GM23338 (cell line): ENCODE measurements around the gene PSMD5.

Experiments
- EZH2phosphoT487 ChIP-seq: fragments of 200-600 bp; sonication (generic); IDR thresholded peaks from one replicate; pipeline ENCODE4 v1.8.1; 2018; ENCODE audit warnings: antibody characterized with exemption; ENCODE audit not compliant: unreplicated experiment
- JUNB ChIP-seq: IDR thresholded peaks from one replicate; pipeline ENCODE4 v1.6.1; 2016; ENCODE audit warnings: antibody characterized with exemption; ENCODE audit not compliant: unreplicated experiment
- TF ChIP-seq, protein P1 (sequence below), 2 experiments: fragments of 200-600 bp in 1 of 2; sonication (generic) in 1 of 2; conservative IDR thresholded peaks; 2 replicates each; pipeline versions ENCODE4 v1.5.1 to v1.6.1; 2016 to 2017; ENCODE audit warnings: antibody characterized with exemption in 2 of 2, low read depth in 2 of 2, mild to moderate bottlenecking in 2 of 2, moderate library complexity in 1 of 2
- TF ChIP-seq, protein P2 (sequence below): IDR thresholded peaks from one replicate; pipeline ENCODE4 v1.6.1; 2018; ENCODE audit warnings: antibody characterized with exemption; ENCODE audit not compliant: unreplicated experiment

DNA sequence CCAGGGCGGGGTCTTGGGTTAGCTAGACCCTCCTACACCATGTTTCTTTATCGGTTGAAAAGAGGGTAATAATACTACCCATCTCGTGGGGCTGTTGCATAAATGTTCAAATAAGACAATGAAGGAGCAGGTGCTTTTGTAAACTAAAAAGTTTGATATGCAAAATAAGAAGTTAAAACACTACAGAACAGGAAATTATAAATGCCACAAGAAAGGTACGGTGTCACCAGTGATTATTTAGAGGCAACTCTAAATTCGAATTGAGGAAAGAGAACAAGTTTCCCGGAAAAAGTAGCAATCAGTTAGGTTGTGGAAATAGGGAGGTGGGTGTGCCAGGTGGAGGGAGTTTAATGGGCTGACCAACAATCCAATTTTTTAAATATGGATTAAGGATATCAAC lies 36.7 kb upstream of the PSMD5 start:
- TF ChIP-seq, protein P1, sequence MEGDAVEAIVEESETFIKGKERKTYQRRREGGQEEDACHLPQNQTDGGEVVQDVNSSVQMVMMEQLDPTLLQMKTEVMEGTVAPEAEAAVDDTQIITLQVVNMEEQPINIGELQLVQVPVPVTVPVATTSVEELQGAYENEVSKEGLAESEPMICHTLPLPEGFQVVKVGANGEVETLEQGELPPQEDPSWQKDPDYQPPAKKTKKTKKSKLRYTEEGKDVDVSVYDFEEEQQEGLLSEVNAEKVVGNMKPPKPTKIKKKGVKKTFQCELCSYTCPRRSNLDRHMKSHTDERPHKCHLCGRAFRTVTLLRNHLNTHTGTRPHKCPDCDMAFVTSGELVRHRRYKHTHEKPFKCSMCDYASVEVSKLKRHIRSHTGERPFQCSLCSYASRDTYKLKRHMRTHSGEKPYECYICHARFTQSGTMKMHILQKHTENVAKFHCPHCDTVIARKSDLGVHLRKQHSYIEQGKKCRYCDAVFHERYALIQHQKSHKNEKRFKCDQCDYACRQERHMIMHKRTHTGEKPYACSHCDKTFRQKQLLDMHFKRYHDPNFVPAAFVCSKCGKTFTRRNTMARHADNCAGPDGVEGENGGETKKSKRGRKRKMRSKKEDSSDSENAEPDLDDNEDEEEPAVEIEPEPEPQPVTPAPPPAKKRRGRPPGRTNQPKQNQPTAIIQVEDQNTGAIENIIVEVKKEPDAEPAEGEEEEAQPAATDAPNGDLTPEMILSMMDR (conservative IDR thresholded peaks at IDR 0.05; ENCODE audit: low read depth in 2 of 2) = no peak
- TF ChIP-seq JUNB = no peak
- TF ChIP-seq, protein P2, sequence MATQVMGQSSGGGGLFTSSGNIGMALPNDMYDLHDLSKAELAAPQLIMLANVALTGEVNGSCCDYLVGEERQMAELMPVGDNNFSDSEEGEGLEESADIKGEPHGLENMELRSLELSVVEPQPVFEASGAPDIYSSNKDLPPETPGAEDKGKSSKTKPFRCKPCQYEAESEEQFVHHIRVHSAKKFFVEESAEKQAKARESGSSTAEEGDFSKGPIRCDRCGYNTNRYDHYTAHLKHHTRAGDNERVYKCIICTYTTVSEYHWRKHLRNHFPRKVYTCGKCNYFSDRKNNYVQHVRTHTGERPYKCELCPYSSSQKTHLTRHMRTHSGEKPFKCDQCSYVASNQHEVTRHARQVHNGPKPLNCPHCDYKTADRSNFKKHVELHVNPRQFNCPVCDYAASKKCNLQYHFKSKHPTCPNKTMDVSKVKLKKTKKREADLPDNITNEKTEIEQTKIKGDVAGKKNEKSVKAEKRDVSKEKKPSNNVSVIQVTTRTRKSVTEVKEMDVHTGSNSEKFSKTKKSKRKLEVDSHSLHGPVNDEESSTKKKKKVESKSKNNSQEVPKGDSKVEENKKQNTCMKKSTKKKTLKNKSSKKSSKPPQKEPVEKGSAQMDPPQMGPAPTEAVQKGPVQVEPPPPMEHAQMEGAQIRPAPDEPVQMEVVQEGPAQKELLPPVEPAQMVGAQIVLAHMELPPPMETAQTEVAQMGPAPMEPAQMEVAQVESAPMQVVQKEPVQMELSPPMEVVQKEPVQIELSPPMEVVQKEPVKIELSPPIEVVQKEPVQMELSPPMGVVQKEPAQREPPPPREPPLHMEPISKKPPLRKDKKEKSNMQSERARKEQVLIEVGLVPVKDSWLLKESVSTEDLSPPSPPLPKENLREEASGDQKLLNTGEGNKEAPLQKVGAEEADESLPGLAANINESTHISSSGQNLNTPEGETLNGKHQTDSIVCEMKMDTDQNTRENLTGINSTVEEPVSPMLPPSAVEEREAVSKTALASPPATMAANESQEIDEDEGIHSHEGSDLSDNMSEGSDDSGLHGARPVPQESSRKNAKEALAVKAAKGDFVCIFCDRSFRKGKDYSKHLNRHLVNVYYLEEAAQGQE = no peak
- TF ChIP-seq EZH2phosphoT487 = no peak
